ENCODE data around the gene NFRKB. TPM values are rescaled to one million over a fixed set of nuclear protein-coding genes. Genes with fewer than 3 reads are reported as not detected.

Gene NFRKB
- total RNA-seq, 3 donors from 2014 or later (not counting 1 experiment from before 2014, with no cell fraction given): 26.9 to 36.3 (median 35.2) TPM

- peaks cover 3% of the 10 kb centered on the region for H3K36me3 ChIP-seq (ENCODE audit: control insufficient read depth, insufficient read depth, low read length)
- no peaks in the 10 kb centered on the region for H3K9me3 ChIP-seq (ENCODE audit: control insufficient read depth, insufficient read depth, low read length)
- Mint-ChIP-seq H3K27me3 (ENCODE audit: low read depth in 2 of 2) (no peaks in the 10 kb centered on the region), H3K27ac (no peak overlapping the region), H3K4me1 (peaks cover 5 to 6% of the 10 kb centered on the region in 2 donors), H3K9me3 (no peaks in the 10 kb centered on the region), H3K4me3 (no peak overlapping the region), H3K36me3 (no peaks in the 10 kb centered on the region)
- intact Hi-C loops (cut with micrococcal nuclease): loop anchor here (1.0 to 10.0 kb wide), 2 partner anchors 142 to 210 kb away; partner anchors contain the start of gene APLP2
- no peak overlapping the region for H3K27ac ChIP-seq (ENCODE audit: low read length)
- no peaks in the 10 kb centered on the region for H3K27me3 ChIP-seq (ENCODE audit: control insufficient read depth, insufficient read depth, low read length)
- no peak overlapping the region for H3K4me3 ChIP-seq (ENCODE audit: low read length)
- peaks cover 10% of the 10 kb centered on the region for H3K4me1 ChIP-seq (ENCODE audit: control insufficient read depth, insufficient read depth, low read length)
- DNase-seq: no peak
- TF ChIP-seq CTCF (IDR thresholded peaks at IDR 0.05): no peak
- ATAC-seq: no peak
- 96% methylated on average over 2 of the region's 5 CpGs for WGBS (ENCODE audit: insufficient coverage)
Observed at GRCh38 chr11:129922674-129923073, 27.3 kb upstream of the NFRKB start.

- WGBS (ENCODE audit: insufficient coverage): 97% methylated on average over 19 of the region's 22 CpGs
- H3K36me3 Mint-ChIP-seq: no peaks in the 10 kb centered on the region
- Histone ChIP-seq H3K4me1 (ENCODE audit: control insufficient read depth, insufficient read depth, low read length) (peaks cover 8% of the 10 kb centered on the region), H3K36me3 (ENCODE audit: control insufficient read depth, insufficient read depth, low read length) (peaks cover 31% of the 10 kb centered on the region), H3K27ac (ENCODE audit: low read length) (no peak overlapping the region), H3K27me3 (ENCODE audit: control insufficient read depth, insufficient read depth, low read length) (no peaks in the 10 kb centered on the region), H3K9me3 (ENCODE audit: control insufficient read depth, insufficient read depth, low read length) (no peaks in the 10 kb centered on the region), H3K4me3 (ENCODE audit: low read length) (no peak overlapping the region)
- ATAC-seq (no peak), DNase-seq (no peak)
- peaks cover 2 to 3% of the 10 kb centered on the region in 2 donors for H3K4me1 Mint-ChIP-seq
- no peaks in the 10 kb centered on the region for H3K27me3 Mint-ChIP-seq (ENCODE audit: low read depth in 2 of 2)
- intact Hi-C loops (cut with micrococcal nuclease): no loop called here
- H3K27ac Mint-ChIP-seq: no peak overlapping the region
- no peak for TF ChIP-seq CTCF (IDR thresholded peaks at IDR 0.05)
- H3K9me3 Mint-ChIP-seq: no peaks in the 10 kb centered on the region
- H3K4me3 Mint-ChIP-seq: no peak overlapping the region
Observed at GRCh38 chr11:129918361-129918760, 23.0 kb upstream of the NFRKB start.

GRCh38 chr11:129917231-129917630 is 21.9 kb upstream of the NFRKB start:
- H3K36me3 Mint-ChIP-seq: no peaks in the 10 kb centered on the region
- no peaks in the 10 kb centered on the region for H3K4me1 Mint-ChIP-seq
- Histone ChIP-seq H3K4me1 (ENCODE audit: control insufficient read depth, insufficient read depth, low read length) (peaks cover 4% of the 10 kb centered on the region), H3K27me3 (ENCODE audit: control insufficient read depth, insufficient read depth, low read length) (no peaks in the 10 kb centered on the region), H3K4me3 (ENCODE audit: low read length) (no peak overlapping the region), H3K9me3 (ENCODE audit: control insufficient read depth, insufficient read depth, low read length) (no peaks in the 10 kb centered on the region), H3K36me3 (ENCODE audit: control insufficient read depth, insufficient read depth, low read length) (peaks cover 31% of the 10 kb centered on the region), H3K27ac (ENCODE audit: low read length) (no peak overlapping the region)
- H3K27ac Mint-ChIP-seq: no peak overlapping the region
- no peak for ATAC-seq
- H3K9me3 Mint-ChIP-seq: no peaks in the 10 kb centered on the region
- H3K27me3 Mint-ChIP-seq (ENCODE audit: low read depth in 2 of 2): no peaks in the 10 kb centered on the region
- no peak for TF ChIP-seq CTCF (IDR thresholded peaks at IDR 0.05)
- intact Hi-C loops (cut with micrococcal nuclease): no loop called here
- H3K4me3 Mint-ChIP-seq: no peak overlapping the region
- no peak for DNase-seq
- WGBS (ENCODE audit: insufficient coverage): 100% methylated on average over 2 of the region's 2 CpGs

- peaks cover 16% of the 10 kb centered on the region for H3K36me3 Mint-ChIP-seq
- no peaks in the 10 kb centered on the region for H3K27me3 Mint-ChIP-seq (ENCODE audit: low read depth in 2 of 2)
- no peaks in the 10 kb centered on the region for H3K9me3 ChIP-seq (ENCODE audit: control insufficient read depth, insufficient read depth, low read length)
- intact Hi-C loops (cut with micrococcal nuclease): no loop called here
- H3K4me1 Mint-ChIP-seq: no peaks in the 10 kb centered on the region
- H3K27ac ChIP-seq (ENCODE audit: low read length): no peak overlapping the region
- no peak overlapping the region for H3K4me3 Mint-ChIP-seq
- no peak overlapping the region for H3K4me3 ChIP-seq (ENCODE audit: low read length)
- peaks cover 44% of the 10 kb centered on the region for H3K36me3 ChIP-seq (ENCODE audit: control insufficient read depth, insufficient read depth, low read length)
- no peak for DNase-seq
- ATAC-seq: no peak
- H3K9me3 Mint-ChIP-seq: no peaks in the 10 kb centered on the region
- no peaks in the 10 kb centered on the region for H3K27me3 ChIP-seq (ENCODE audit: control insufficient read depth, insufficient read depth, low read length)
- no peak overlapping the region for H3K27ac Mint-ChIP-seq
- 60% methylated on average over 3 of the region's 3 CpGs for WGBS (ENCODE audit: insufficient coverage)
- H3K4me1 ChIP-seq (ENCODE audit: control insufficient read depth, insufficient read depth, low read length): no peaks in the 10 kb centered on the region
- no peak for TF ChIP-seq CTCF (IDR thresholded peaks at IDR 0.05)
Observed at GRCh38 chr11:129911298-129911697, 15.9 kb upstream of the NFRKB start.
